NCI-H1417 treated with DMSO at 0.1 percent for 48 hours (cell line): ENCODE measurements around the gene CACNG7.

Experiments
- DNase-seq: peaks from one replicate; lab custom pipeline; 2025; lab: John Stamatoyannopoulos, UW

CACNG7 gene

GRCh38 chr19:53983457-53984289 lies 74.6 kb downstream of the CACNG7 start:
- DNase-seq = no peak

- no peak for DNase-seq
These were observed 76.8 kb downstream of the CACNG7 start for GRCh38 chr19:53985863-53986262.

- DNase-seq = no peak
These were observed 79.9 kb downstream of the CACNG7 start for GRCh38 chr19:53988981-53989380.

- DNase-seq = no peak
These were observed 80.8 kb downstream of the CACNG7 start for GRCh38 chr19:53989600-53990533.

- no peak for DNase-seq
These were observed 82.4 kb downstream of the CACNG7 start, which contains the start of gene CACNG6 for GRCh38 chr19:53991224-53992113. CACNG6 (plus strand) TSS chr19:53991637; CDS start chr19:53992878, 1,241 bp downstream.

GRCh38 chr19:53992211-53992610 lies 83.1 kb downstream of the CACNG7 start:
- DNase-seq = no peak

GRCh38 chr19:53992815-53993214 lies 83.7 kb downstream of the CACNG7 start:
- no peak for DNase-seq

GRCh38 chr19:53993448-53993847 lies 84.4 kb downstream of the CACNG7 start:
- DNase-seq = no peak
